ENCODE measurements around the gene DLG2.

GRCh38 chr11:83609191-83609590 is 2018.0 kb downstream of the DLG2 start:
- TF ChIP-seq, protein P1, sequence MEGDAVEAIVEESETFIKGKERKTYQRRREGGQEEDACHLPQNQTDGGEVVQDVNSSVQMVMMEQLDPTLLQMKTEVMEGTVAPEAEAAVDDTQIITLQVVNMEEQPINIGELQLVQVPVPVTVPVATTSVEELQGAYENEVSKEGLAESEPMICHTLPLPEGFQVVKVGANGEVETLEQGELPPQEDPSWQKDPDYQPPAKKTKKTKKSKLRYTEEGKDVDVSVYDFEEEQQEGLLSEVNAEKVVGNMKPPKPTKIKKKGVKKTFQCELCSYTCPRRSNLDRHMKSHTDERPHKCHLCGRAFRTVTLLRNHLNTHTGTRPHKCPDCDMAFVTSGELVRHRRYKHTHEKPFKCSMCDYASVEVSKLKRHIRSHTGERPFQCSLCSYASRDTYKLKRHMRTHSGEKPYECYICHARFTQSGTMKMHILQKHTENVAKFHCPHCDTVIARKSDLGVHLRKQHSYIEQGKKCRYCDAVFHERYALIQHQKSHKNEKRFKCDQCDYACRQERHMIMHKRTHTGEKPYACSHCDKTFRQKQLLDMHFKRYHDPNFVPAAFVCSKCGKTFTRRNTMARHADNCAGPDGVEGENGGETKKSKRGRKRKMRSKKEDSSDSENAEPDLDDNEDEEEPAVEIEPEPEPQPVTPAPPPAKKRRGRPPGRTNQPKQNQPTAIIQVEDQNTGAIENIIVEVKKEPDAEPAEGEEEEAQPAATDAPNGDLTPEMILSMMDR (IDR thresholded peaks at IDR 0.05; ENCODE audit: extremely low read depth in 1 of 2, insufficient read depth in 1 of 2, low read depth in 1 of 2, low read length in 2 of 2), result no peak
- no peak for TF ChIP-seq EZH2 (IDR thresholded peaks at IDR 0.05; ENCODE audit: borderline replicate concordance, low read depth, low read length, severe bottlenecking)
- TF ChIP-seq POLR2AphosphoS5 (IDR thresholded peaks at IDR 0.05; ENCODE audit: insufficient read depth, low read depth, low read length), result no peak
- TF ChIP-seq, protein P2, sequence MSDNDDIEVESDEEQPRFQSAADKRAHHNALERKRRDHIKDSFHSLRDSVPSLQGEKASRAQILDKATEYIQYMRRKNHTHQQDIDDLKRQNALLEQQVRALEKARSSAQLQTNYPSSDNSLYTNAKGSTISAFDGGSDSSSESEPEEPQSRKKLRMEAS (IDR thresholded peaks at IDR 0.05; ENCODE audit: insufficient read depth, insufficient read length), result no peak
- no peak for TF ChIP-seq POLR2A (IDR thresholded peaks at IDR 0.05; ENCODE audit: low read depth, low read length)
- TF ChIP-seq MYC (IDR thresholded peaks at IDR 0.05; ENCODE audit: low read depth, low read length), result no peak
